ENCODE measurements around the gene SH3D19.

The SH3D19 gene

DNA sequence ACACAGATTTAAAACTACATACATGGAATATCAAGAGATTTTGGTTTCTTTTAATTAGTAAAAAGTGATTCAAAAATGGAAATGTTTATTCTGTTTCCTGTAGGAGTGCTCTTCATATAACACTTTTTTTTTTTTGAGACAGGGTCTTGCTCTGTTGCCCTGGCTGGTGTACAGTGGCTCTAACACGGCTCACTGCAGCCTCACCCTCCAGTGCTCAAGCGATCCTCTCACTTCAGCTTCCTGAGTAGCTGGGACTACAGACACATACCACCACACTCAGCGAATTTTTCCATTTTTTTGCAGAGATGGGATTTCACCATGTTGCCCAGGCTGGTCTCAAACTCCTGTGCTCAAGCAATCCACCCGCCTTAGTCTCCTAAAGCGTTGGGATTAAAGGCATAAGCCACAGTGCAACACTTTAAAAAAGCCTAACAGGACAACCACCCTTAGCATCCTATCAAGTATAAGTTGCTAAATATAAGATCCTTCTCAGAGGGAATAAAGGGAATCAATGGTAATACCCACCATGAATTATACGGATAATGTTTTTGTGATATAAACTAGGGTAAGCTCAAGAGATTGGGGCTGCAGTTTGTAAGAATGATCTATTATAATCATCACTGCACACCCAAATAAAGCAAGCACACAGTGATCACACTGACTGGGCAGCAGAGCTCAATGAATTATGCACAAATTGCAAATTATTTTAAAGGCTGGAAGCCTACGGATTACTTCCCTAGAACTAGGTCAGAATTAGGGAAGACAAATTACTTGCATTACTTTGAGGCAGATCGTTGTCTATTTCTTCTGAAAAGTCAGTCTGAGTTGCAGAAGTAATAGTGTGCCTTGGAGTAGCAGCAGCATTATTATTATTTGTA, 149.4 kb downstream of the SH3D19 start:
- TF ChIP-seq PAX5 (IDR thresholded peaks at IDR 0.05; ENCODE audit: insufficient read depth, low read length, severe bottlenecking) (no peak), POLR2A (IDR thresholded peaks at IDR 0.05; ENCODE audit: low read depth, low read length) (no peak), TAF1 (IDR thresholded peaks at IDR 0.05; ENCODE audit: low read depth, low read length) (no peak), POU2F2 (IDR thresholded peaks at IDR 0.05; ENCODE audit: low read depth, low read length) (no peak), POLR2AphosphoS5 (IDR thresholded peaks at IDR 0.05; ENCODE audit: low read depth, low read length) (no peak), SPI1 (IDR thresholded peaks at IDR 0.05; ENCODE audit: low read depth, low read length) (no peak)
- FAIRE-seq (no peak), DNase-seq (ENCODE audit: insufficient read length, low spot score) (no peak)

DNA sequence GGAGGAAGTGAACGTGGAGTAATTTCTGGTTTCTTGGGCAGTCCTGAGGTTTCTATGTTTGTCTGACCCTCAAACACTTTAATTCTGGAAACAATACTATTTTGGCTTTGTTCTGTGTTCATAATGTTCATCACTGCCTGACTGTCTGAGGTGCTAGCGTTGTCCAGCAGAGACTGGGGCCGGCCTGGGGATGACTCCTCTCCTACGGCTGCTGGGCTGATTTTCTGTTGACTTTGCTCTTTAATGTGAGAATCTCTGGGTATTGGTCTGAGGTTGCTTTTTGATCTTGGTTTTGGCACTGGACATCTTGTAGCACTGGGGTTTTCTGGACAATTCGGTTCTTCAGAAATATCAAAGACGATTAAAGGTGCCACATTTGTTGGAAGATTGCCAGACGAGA, 150.2 kb downstream of the SH3D19 start:
- no peak for FAIRE-seq
- TF ChIP-seq POLR2AphosphoS5 (IDR thresholded peaks at IDR 0.05; ENCODE audit: low read depth, low read length) (no peak), SPI1 (IDR thresholded peaks at IDR 0.05; ENCODE audit: low read depth, low read length) (no peak), POLR2A (IDR thresholded peaks at IDR 0.05; ENCODE audit: low read depth, low read length) (no peak), TAF1 (IDR thresholded peaks at IDR 0.05; ENCODE audit: low read depth, low read length) (no peak), PAX5 (IDR thresholded peaks at IDR 0.05; ENCODE audit: insufficient read depth, low read length, severe bottlenecking) (no peak)
- DNase-seq (ENCODE audit: insufficient read length, low spot score), result no peak

DNA sequence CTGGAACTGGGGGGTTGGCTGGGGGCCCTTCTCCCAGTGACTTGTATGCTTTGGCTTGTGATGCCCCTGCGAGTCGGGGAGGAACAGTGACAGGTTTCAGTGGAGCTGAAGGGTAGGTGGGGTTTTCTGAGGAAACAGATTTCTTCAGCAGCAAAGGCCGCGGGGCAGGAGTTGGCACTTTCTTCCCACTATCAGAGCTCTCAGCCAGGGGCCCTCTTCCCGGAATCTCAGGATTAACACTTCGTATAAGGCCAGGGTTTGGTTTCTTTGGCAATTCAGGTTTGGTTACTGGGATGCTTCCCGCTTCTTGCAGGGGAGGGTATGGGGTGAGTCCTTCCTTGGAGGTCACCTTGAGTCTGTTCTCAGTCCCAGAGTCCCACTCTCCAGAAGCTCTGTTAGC, 150.6 kb downstream of the SH3D19 start:
- DNase-seq (ENCODE audit: insufficient read length, low spot score) (no peak), FAIRE-seq (no peak)
- TF ChIP-seq PAX5 (IDR thresholded peaks at IDR 0.05; ENCODE audit: insufficient read depth, low read length, severe bottlenecking), result no peak
- TF ChIP-seq POU2F2 (IDR thresholded peaks at IDR 0.05; ENCODE audit: low read depth, low read length), result no peak
- TF ChIP-seq POLR2AphosphoS5 (IDR thresholded peaks at IDR 0.05; ENCODE audit: low read depth, low read length), result no peak
- no peak for TF ChIP-seq POLR2A (IDR thresholded peaks at IDR 0.05; ENCODE audit: low read depth, low read length)
- TF ChIP-seq TAF1 (IDR thresholded peaks at IDR 0.05; ENCODE audit: low read depth, low read length), result no peak
- TF ChIP-seq SPI1 (IDR thresholded peaks at IDR 0.05; ENCODE audit: low read depth, low read length), result no peak

DNA sequence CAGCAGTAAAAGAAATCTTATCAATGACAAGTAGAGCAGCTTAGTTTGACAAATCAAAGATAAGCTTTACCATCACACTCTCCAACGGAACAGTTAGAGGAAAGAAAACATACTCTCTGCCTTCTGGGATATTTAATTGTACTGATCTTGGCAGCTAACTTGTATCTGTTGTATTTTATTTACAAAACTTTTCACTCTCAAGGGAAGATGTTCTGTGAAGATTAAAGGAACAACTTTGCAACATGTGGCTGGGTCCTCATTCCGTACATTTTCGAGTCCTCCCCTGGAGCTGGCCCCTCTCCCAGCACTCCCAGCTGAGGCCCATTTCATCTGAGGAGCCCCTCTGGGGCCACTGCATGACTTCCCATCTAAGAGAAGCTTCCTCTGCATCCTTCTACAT, 151.5 kb downstream of the SH3D19 start:
- DNase-seq (ENCODE audit: insufficient read length, low spot score), result no peak
- TF ChIP-seq TAF1 (IDR thresholded peaks at IDR 0.05; ENCODE audit: low read depth, low read length), result no peak
- no peak for TF ChIP-seq POLR2AphosphoS5 (IDR thresholded peaks at IDR 0.05; ENCODE audit: low read depth, low read length)
- TF ChIP-seq PAX5 (IDR thresholded peaks at IDR 0.05; ENCODE audit: insufficient read depth, low read length, severe bottlenecking), result no peak
- no peak for TF ChIP-seq POLR2A (IDR thresholded peaks at IDR 0.05; ENCODE audit: low read depth, low read length)
- FAIRE-seq, result no peak

DNA sequence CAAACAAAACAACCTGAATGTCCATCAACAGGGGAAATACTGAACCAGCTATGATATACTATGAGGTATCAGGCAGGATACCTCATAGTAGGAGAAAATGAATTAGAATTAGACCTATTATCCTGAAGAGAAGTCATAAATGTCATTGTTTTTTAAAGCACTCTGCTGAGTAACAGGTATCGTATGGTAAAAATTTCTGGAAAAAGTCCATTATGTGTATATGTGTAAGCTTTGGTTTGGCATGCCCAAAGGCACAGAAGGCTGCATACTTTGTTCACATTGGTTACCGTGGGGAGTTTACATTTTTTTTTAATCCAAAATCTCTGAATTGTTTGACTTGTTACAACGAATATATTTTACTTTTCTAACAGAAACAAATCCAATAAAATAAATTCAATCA, 155.5 kb downstream of the SH3D19 start:
- FAIRE-seq (no peak), DNase-seq (ENCODE audit: insufficient read length, low spot score) (no peak)
- TF ChIP-seq PAX5 (IDR thresholded peaks at IDR 0.05; ENCODE audit: insufficient read depth, low read length, severe bottlenecking) (no peak), POU2F2 (IDR thresholded peaks at IDR 0.05; ENCODE audit: low read depth, low read length) (no peak)

DNA sequence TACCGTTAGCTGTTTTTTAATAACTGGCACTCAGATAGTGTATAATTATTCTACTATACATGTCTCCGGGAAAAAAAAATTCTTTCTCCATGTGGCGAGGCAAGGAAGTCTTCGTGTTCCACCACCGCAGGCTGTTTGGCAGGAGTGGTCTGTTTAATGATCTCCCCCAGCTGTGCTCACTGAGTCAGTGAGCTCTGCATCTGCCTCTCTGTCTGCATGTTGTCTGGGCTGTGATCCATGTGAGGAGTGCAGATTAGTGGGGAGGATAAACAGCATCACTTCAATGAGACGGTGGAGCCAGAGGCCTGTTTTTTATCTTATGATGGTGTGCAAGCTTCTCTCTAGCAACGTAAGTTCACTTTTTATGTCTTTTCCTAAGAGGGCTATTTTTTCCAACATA, 156.2 kb downstream of the SH3D19 start:
- no peak for TF ChIP-seq SPI1 (IDR thresholded peaks at IDR 0.05; ENCODE audit: low read depth, low read length)
- TF ChIP-seq TAF1 (IDR thresholded peaks at IDR 0.05; ENCODE audit: low read depth, low read length), result no peak
- FAIRE-seq (no peak), DNase-seq (ENCODE audit: insufficient read length, low spot score) (no peak)

DNA sequence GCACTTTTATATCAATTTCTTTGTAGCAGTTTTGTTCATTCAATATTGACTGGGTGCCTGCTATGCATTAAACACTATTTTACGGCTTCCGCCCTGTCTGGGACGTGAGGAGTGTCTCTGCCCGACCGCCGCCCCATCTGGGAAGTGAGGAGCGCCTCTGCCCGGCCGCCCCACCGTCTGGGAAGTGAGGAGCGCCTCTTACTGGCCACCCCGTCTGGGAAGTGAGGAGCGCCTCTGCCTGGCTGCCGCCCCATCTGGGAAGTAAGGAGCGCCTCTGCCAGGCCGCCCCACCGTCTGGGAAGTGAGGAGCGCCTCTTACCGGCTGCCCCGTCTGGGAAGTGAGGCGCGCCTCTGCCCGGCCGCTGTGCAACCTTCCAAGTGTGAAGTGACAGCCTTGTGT, 157.8 kb downstream of the SH3D19 start:
- TF ChIP-seq PAX5 (IDR thresholded peaks at IDR 0.05; ENCODE audit: insufficient read depth, low read length, severe bottlenecking), result no peak
- no peak for TF ChIP-seq POU2F2 (IDR thresholded peaks at IDR 0.05; ENCODE audit: low read depth, low read length)
- TF ChIP-seq SPI1 (IDR thresholded peaks at IDR 0.05; ENCODE audit: low read depth, low read length), result no peak
- no peak for TF ChIP-seq TAF1 (IDR thresholded peaks at IDR 0.05; ENCODE audit: low read depth, low read length)
- FAIRE-seq (no peak), DNase-seq (ENCODE audit: insufficient read length, low spot score) (no peak)

DNA sequence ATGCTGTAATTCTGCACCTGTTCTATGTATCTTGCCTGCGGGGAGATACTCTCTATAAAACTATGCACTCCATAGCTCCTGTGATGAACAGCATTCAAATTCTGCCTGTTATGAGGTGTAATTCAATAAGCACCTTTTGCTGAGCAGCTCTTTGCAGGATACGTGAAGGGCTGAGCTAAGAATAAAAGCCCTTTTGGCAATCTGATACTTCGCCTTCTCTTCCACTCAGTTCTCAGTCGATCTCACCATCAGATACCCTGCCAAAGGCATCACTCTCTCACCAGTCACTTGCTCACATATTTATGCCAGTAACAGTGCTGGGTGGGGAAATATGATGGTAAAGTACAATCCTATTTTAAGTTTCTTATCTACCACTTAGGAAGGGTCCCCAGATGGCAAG, 158.8 kb downstream of the SH3D19 start:
- DNase-seq (ENCODE audit: insufficient read length, low spot score), result no peak
- FAIRE-seq, result no peak
- TF ChIP-seq POLR2AphosphoS5 (IDR thresholded peaks at IDR 0.05; ENCODE audit: low read depth, low read length) (no peak), SPI1 (IDR thresholded peaks at IDR 0.05; ENCODE audit: low read depth, low read length) (no peak), POLR2A (IDR thresholded peaks at IDR 0.05; ENCODE audit: low read depth, low read length) (no peak), TAF1 (IDR thresholded peaks at IDR 0.05; ENCODE audit: low read depth, low read length) (no peak)

DNA sequence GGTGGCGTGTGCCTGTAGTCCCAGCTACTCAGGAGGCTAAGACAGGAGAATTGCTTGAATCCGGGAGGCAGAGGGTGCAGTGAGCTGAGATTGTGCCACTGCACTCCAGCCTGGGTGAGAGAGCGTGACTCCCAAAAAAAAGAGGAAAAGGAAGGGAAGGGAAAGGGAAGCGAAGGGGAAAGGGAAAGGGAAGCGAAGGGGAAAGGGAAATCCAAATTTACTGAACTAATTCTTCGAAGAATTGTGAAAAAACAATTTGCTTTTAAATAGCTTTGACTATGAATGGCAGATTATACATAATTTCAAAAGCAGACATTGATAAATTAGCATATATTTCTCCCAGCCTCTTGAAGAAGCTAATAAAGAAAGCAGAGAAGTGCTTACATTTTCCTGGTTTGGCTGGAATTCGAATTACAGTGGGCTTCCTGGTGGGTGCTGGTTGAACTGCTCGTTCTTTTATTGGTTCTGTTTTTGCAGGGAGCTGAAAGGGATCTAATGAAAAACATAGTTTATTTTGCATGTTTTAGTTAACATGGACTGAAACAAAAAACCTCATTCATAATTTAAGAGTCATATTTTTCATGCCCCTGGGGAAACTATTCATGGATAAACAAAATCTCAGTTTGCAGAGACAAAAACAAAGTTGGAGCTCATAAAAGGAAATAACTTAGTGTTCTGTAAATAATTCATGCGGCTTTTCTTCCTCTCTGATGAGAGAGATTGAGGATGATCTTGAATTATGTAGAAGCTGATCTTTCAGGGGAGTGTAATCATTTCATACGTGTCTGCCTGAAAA, 160.0 kb downstream of the SH3D19 start:
- no peak for TF ChIP-seq PAX5 (IDR thresholded peaks at IDR 0.05; ENCODE audit: insufficient read depth, low read length, severe bottlenecking)
- no peak for TF ChIP-seq POU2F2 (IDR thresholded peaks at IDR 0.05; ENCODE audit: low read depth, low read length)
- TF ChIP-seq POLR2A (IDR thresholded peaks at IDR 0.05; ENCODE audit: low read depth, low read length), result no peak
- FAIRE-seq (no peak), DNase-seq (ENCODE audit: insufficient read length, low spot score) (no peak)

DNA sequence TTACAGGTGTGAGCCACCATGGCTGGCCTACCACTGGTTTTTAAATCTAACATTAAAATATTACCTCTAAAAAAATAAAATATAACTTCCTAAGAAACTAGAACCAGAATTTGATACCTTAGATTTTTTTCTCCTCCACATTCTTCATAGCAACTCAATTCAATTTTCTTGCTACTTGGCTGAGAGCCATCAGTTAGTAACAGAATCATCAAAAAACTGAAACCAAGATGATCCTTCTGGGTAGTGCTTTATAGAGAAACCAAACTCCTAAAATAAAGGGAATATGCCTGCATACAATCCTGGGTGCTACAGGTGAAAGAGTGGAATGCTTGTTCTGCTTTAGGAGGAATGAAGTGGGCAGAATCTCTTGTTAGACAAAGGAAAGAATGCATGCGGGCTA, 161.6 kb downstream of the SH3D19 start:
- no peak for FAIRE-seq

More for the DNA sequence above, 161.6 kb downstream of the SH3D19 start:
- no peak for DNase-seq (ENCODE audit: insufficient read length, low spot score)
- TF ChIP-seq POU2F2 (IDR thresholded peaks at IDR 0.05; ENCODE audit: low read depth, low read length), result no peak
- no peak for TF ChIP-seq SPI1 (IDR thresholded peaks at IDR 0.05; ENCODE audit: low read depth, low read length)
- no peak for TF ChIP-seq PAX5 (IDR thresholded peaks at IDR 0.05; ENCODE audit: insufficient read depth, low read length, severe bottlenecking)
- TF ChIP-seq TAF1 (IDR thresholded peaks at IDR 0.05; ENCODE audit: low read depth, low read length), result no peak
- TF ChIP-seq POLR2A (IDR thresholded peaks at IDR 0.05; ENCODE audit: low read depth, low read length), result no peak
- no peak for TF ChIP-seq POLR2AphosphoS5 (IDR thresholded peaks at IDR 0.05; ENCODE audit: low read depth, low read length)

Measured in GM12891 (cell line).